Activated naive CD4-positive, alpha-beta T cell treated with anti-CD3 and anti-CD28 coated beads, Interleukin-2, amount 50 U/mL, for 72 hours (primary cell): ENCODE results near the gene OR10A4. TPM values are rescaled to one million over a fixed set of nuclear protein-coding genes. Genes with fewer than 3 reads are reported as not detected.
A peak's percentile ranks its signal among the peaks of the same experiment; 100 is the strongest.
"Not testable (repeated sequence)": the region's sequence is repeated elsewhere in the genome, so short reads cannot be mapped to it uniquely, and the experiment has no call there.

ENCODE experiments used
- ATAC-seq, 2 donors: fragments of 150-1000 bp; cut with Tn5 transposase; 2 replicates each; pipeline ENCODE4 v1.10.0; 2021; ENCODE audit warnings: mild to moderate bottlenecking in 2 of 2, moderate library complexity in 2 of 2
- DNase-seq, 2 donors: peaks; one replicate each; pipeline ENCODE4 v3.0.0; 2021 to 2022; ENCODE audit warnings: low spot score in 2 of 2
- H3K27ac Mint-ChIP-seq, 2 donors: one replicate each; pipeline ENCODE4 v1.8.0; 2022; ENCODE audit warnings: mild to moderate bottlenecking in 2 of 2, mixed read lengths in 2 of 2
- H3K36me3 Mint-ChIP-seq, 2 donors: one replicate each; pipeline ENCODE4 v1.8.0; 2022; ENCODE audit warnings: mixed read lengths in 2 of 2
- H3K9me3 Mint-ChIP-seq, 2 donors: one replicate each; pipeline ENCODE4 v1.8.0; 2022; ENCODE audit warnings: mixed read lengths in 2 of 2
- total RNA-seq, 2 donors: library from RNA; stranded (reverse); gene quantifications; one replicate each; pipeline ENCODE4 v1.2.3, GENCODE V29; 2022

OR10A4 gene
- total RNA-seq, 2 donors from 2014 or later = not detected

DNA sequence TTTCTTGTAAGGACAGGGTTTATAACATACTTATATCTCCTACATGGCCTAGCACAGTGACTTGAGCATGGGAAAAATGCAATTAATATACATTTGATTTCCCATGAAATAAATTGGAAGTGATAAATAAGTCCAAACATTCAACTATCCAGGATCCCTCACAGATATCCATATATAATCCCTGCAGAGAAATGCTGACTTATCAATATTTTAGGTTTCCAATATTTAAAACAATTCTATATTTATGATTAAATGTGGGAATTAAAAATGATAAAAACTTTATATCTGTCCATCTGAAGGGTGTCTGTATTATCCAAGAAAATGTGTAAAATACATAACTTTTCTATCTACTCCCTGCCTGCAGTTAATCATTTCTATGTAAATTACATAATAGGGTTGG is 6.3 kb downstream of the OR10A4 start:
- Mint-ChIP-seq H3K9me3 (no peaks in the 10 kb centered on the region), H3K36me3 (no peaks in the 10 kb centered on the region), H3K27ac (no peak overlapping the region)
- ATAC-seq (no peak), DNase-seq (no peak)

DNA sequence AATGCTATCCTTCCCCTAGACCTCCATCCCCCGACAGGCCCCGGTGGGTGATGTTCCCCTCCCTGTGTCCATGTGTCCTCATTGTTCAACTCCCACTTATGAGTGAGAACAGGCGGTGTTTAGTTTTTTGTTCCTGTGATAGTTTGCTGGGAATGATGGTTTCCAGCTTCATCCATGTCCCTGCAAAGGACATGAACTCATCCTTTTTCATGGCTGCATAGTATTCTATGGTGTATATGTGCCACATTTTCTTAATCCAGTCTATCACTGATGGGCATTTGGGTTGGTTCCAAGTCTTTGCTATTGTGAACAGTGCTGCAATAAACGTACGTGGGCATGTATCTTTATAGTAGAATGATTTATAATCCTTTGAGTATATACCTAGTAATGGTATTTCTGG is 11.3 kb downstream of the OR10A4 start:
- H3K27ac Mint-ChIP-seq, H3K36me3 Mint-ChIP-seq, ATAC-seq, DNase-seq, H3K9me3 Mint-ChIP-seq: not testable (repeated sequence)

DNA sequence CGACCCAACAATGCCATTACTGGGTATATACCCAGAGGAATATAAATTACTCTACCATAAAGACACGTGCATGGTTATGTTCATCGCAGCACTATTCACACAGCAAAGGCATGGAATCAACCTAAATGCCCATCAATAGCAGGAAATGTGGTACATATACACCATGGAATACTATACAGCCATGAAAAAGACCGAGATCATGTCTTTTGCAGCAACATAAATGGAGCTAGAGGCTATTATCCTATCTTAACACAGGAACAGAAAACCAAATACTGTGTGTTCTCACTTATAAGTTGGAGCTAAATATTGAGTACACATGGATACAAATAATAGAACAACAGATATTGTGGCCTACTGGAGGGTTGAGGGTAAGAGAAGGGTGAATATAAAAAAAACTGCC is 12.4 kb downstream of the OR10A4 start:
- no peak for ATAC-seq
- H3K9me3 Mint-ChIP-seq = no peaks in the 10 kb centered on the region
- no peak overlapping the region for H3K27ac Mint-ChIP-seq
- DNase-seq = no peak
- H3K36me3 Mint-ChIP-seq = no peaks in the 10 kb centered on the region

DNA sequence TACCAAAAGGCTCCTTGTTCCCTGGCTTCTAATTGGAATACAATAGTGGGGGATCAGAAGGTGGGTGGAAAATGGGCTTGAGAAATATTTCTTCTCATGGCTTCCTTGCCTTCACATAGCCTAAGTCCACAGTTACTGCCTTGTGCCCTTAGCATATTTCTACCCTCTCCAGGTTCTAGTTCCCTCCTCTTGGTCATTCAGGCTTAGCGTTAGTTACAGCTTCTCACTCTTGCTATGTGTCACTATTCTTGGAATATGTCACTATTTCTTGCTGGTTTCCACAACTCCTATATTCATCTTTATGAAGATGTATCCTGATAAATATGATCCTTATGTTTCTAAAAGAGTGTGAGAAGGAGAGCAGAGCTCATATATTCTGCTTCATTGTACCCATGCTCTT is 13.4 kb downstream of the OR10A4 start:
- ATAC-seq (no peak), DNase-seq (no peak)
- H3K36me3 Mint-ChIP-seq = no peaks in the 10 kb centered on the region
- no peaks in the 10 kb centered on the region for H3K9me3 Mint-ChIP-seq
- no peak overlapping the region for H3K27ac Mint-ChIP-seq

DNA sequence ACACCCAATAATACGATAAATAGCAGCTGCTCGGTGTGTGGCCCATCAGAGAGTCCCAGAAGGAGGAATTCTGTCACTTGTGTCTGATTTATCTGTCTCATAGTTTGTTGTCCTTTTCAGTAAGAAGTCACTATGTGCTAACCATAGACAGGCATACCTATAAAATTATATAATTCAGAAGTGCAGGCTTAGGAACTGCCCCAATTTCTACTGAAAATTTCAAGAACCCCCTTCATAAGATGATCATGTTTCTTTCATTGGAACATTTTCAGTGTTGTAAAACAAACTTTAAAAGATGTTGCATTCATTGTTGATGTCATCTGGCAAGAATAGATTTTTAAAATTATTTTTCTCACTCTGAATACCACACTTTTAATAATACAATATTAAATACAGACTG is 16.0 kb downstream of the OR10A4 start, which contains the start of gene OR2D2:
TSS of gene OR2D2 (minus strand) at position 101 of the 400 bp plus-strand sequence. CDS start at position 101, 0 bp downstream.
- no peak for ATAC-seq
- no peaks in the 10 kb centered on the region for H3K9me3 Mint-ChIP-seq
- H3K27ac Mint-ChIP-seq = no peak within 1 kb of the TSS
- DNase-seq = no peak
- H3K36me3 Mint-ChIP-seq = no peaks in the 10 kb centered on the region

DNA sequence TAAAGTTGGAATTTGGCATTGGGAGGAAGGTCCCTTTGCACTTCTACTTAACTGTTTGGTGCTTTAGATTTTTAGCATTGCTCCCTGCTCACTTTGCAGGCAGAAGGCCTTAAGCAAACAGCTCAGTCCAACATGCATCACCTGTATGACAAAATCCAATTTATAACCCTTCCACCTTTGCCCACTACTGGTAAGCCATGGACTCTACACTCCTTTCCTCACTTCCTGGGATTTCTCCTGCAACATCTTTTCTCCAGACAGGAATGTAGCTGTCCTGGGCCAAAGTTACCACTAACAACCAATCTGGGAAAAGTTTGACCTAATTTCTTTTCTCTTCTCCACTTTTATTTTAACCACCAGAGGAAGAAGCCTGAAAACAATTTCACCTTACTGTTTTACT is 17.7 kb downstream of the OR10A4 start:
- Mint-ChIP-seq H3K27ac (no peak overlapping the region), H3K9me3 (no peaks in the 10 kb centered on the region), H3K36me3 (no peaks in the 10 kb centered on the region)
- no peak for ATAC-seq
- DNase-seq = no peak

DNA sequence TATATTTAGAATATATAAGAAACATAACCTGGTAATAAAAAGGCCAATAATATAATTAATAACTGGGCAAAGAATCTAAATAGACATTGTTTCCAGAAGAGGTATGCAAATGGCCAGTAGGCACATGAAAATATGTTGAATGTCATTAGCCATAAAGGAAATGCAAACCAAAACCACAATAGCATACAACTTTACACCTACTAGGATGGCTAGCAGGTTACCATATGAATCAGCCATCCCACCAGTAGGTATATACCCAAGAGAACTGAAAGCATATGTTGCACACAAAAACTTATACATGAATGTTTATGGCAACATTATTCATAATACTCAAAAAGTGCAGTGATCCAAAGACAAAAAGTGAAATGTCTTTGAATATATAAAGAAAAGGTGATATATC is 18.6 kb downstream of the OR10A4 start:
- ATAC-seq = peak in 1 of 2 donors; percentile 73
- no peak for DNase-seq
- H3K27ac Mint-ChIP-seq = no peak overlapping the region
- H3K36me3 Mint-ChIP-seq = no peaks in the 10 kb centered on the region
- H3K9me3 Mint-ChIP-seq = no peaks in the 10 kb centered on the region

DNA sequence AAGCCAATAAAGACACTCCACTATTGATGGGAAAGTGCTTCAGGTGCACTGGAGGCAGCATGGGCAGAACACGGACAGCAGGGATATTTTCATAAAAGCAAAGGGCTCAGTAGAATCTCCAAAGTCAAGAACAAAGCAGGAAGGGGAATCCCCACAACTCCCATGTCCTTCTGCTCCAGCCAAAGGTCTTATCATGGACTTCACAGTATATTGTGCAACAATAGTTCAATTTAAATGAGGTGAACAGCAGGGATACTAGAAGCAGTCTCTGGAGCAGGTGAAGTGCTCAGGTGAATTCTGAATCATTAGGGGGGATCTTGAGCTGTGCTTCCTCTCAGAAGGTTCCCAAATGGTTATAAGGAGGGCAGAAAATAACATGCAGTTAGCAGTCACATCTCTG is 22.5 kb downstream of the OR10A4 start:
- H3K27ac Mint-ChIP-seq = no peak overlapping the region
- ATAC-seq = no peak
- H3K9me3 Mint-ChIP-seq = no peaks in the 10 kb centered on the region
- no peak for DNase-seq
- no peaks in the 10 kb centered on the region for H3K36me3 Mint-ChIP-seq

DNA sequence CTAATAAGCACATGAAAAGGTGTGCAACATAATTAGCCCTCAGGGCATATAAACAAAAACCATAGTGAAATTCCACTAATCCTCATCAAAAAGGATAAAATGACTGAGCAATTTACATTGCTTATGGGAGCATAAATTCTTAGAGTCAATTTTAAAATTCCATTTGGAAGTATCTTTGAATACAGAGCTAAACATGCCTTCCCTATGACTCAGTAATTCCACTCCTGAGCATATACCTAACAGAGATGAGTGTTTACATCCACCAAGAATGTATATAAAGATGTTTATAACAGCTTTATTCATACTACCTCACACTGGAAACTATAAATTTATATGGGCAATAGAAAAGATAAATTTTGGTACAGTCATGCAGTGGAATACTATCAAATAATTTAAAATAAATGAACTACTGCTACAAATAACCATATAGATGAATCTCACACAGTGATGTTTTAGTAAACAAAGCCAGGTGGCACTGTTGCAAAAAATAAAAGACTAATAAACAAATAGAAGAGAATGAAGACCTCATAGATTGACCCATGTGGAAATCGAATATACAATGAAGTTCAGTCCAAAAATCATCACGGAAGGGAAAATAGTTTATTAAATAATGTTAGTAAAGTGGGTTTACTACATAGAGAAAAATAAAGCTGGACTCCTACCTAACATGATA is 24.0 kb downstream of the OR10A4 start:
- H3K27ac Mint-ChIP-seq = no peak overlapping the region
- no peak for ATAC-seq
- H3K36me3 Mint-ChIP-seq = no peaks in the 10 kb centered on the region
- DNase-seq = no peak
- H3K9me3 Mint-ChIP-seq = no peaks in the 10 kb centered on the region

DNA sequence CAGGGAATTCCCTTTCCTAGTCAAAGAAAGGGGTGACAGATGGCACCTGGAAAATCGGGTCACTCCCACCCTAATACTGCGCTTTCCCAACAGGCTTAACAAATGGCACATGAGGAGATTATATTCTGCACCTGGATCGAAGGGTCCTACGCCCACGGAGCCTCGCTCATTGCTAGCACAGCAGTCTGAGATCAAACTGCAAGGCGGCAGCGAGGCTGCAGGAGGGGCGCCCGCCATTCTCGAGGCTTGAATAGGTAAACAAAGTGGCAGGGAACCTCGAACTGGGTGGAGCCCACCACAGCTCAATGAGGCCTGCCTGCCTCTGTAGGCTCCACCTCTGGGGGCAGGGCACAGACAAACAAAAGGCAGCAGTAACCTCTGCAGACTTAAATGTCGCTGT is 28.4 kb downstream of the OR10A4 start:
- DNase-seq, H3K27ac Mint-ChIP-seq, H3K36me3 Mint-ChIP-seq, H3K9me3 Mint-ChIP-seq, ATAC-seq: not testable (repeated sequence)

DNA sequence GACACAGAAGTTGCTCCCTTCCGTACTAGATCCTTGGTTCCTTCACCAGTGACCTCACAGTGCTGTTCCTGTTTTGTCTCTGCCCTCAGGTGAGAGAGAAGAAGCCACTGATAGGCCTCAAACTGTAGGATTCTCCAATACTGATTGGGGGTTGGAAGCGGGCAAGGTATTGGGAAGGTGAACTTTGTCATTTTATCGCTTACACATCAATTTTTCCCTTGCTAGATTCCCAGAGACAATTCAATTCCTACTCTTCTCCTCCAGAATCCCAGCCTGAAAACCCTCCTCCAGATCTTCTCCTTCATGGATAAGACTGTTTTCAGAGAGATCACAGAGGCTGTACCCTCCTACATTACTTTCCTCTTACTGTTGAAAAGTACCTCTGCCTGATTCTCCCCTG is 35.0 kb downstream of the OR10A4 start:
- H3K36me3 Mint-ChIP-seq = no peaks in the 10 kb centered on the region
- H3K27ac Mint-ChIP-seq = no peak overlapping the region
- ATAC-seq (no peak), DNase-seq (no peak)
- H3K9me3 Mint-ChIP-seq = no peaks in the 10 kb centered on the region

DNA sequence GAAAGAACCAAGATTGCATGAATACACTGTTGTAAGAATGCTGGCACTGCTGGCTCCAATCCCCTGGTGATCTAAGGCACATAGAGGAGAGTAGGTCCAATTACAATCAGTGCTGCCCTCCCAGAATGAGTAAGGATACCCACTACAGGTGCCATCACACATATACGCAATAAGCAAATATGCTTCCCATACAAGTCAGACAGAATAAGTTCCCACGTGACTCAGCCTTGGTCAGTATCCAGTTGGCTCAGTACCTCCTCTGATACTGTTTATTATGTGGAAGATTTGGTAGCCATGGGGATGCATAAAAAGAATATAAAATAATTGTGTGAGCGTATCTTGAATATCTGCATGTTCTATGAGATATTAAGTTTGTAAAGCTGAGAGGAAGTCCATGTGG is 35.5 kb downstream of the OR10A4 start:
- DNase-seq (no peak), ATAC-seq (no peak)
- H3K36me3 Mint-ChIP-seq = no peaks in the 10 kb centered on the region
- H3K9me3 Mint-ChIP-seq = no peaks in the 10 kb centered on the region
- no peak overlapping the region for H3K27ac Mint-ChIP-seq

DNA sequence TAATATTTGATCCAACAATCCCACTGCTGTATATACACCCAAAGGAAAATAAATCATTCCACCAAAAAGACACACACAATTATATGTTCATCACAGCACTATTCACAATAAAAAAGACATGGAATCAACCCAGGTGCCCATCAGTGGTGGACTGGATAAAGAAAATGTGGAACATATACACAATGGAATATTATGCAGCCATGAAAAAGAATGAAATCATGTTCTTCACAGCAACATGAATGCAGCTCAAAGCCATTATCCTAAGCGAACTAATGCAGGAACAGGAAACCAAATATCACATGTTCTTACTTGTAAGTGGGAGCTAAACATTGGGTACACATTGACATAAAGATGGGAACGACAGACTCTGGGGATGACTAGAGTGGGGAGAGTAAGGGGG is 43.3 kb downstream of the OR10A4 start:
- no peak for DNase-seq
- Mint-ChIP-seq H3K27ac (no peak overlapping the region), H3K9me3 (no peaks in the 10 kb centered on the region), H3K36me3 (no peaks in the 10 kb centered on the region)
- no peak for ATAC-seq

DNA sequence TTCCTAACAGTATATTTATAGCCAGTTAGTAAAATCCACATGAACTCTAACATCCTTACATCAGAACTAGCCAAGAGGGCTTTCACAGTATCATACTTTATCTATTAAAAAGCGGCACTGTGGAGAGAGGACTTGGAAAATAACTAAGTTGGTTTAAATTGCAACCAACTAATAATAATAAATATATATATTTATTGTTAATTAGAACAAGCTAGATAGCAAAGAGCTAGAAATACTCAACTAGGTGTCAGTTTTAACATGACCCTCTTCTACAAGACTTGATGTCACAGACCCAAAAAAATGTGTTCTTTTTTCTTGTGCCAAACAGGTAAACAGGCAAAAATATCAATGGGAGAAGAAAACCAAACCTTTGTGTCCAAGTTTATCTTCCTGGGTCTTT is 44.3 kb downstream of the OR10A4 start, which contains the start of gene OR2D3:
TSS of gene OR2D3 (plus strand) at position 301 of the 400 bp plus-strand sequence. CDS start at position 301, 0 bp downstream.
- ATAC-seq (no peak), DNase-seq (no peak)
- H3K36me3 Mint-ChIP-seq = peaks cover under 1 to 1% of the 10 kb centered on the region in 2 donors
- H3K27ac Mint-ChIP-seq = no peak within 1 kb of the TSS
- H3K9me3 Mint-ChIP-seq = no peaks in the 10 kb centered on the region

DNA sequence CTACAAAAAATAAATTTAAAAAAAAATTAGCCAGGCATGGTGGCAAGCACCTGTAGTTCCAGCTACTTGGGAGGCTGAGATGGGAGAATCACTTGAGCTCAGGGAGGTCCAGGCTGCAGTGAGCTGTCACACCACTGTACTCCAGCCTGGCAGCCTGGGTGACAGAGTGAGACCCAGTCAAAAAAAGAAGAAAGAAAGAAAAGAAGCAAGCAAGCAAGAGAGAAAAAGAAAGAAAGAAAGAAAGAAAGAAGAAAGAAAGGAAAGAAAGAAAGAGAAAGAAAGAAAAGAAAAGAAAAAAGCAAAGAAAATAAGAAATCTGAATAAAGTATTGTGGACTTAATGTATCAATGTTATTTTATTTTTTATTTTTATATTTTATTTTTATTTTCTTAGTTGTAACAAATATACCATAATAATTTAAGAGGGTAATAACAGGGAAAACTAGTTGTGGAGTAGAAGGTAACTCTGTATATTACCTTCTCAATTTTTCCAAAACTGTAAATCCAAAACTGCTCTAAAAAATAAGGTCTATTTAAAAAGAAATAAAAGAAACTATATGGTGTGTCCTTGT is 48.7 kb downstream of the OR10A4 start:
- H3K9me3 Mint-ChIP-seq = peaks cover 0 to 3% of the 10 kb centered on the region in 2 donors
- no peak overlapping the region for H3K27ac Mint-ChIP-seq
- H3K36me3 Mint-ChIP-seq = peaks cover 9 to 11% of the 10 kb centered on the region in 2 donors

DNA sequence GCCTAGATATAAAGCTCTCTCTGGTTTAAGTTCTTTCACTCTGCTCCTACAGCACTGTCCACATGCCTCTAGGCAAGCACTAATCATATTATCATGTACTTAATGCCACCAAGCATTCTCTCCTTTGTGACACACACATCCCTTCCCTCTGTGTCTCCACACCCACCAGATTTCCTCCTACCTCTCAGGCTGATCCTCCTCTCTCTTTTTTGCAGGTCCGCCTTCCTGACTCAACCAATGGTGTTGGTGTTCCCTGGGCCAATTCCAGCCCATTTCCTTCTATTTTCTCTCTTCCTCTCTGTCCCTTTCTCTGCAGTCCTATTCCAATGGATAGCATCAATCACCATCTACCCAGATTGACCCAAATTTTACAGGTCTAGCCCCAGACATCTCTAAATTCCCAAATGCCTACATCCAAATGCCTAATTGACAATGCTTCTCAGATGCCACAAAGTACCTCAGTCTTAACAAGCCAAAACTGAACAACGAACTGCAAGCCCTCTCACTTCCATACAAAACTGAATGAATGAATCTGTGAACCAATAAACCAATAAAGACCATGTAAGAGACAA is 49.3 kb downstream of the OR10A4 start:
- Mint-ChIP-seq H3K36me3 (peaks cover 9 to 11% of the 10 kb centered on the region in 2 donors), H3K27ac (peak overlapping the region in 1 of 2 donors; percentile 82), H3K9me3 (peaks cover 0 to 3% of the 10 kb centered on the region in 2 donors)
- DNase-seq = no peak
- ATAC-seq = peak in 1 of 2 donors; percentile 23

More for the DNA sequence above, 48.7 kb downstream of the OR10A4 start:
- ATAC-seq (no peak), DNase-seq (no peak)

DNA sequence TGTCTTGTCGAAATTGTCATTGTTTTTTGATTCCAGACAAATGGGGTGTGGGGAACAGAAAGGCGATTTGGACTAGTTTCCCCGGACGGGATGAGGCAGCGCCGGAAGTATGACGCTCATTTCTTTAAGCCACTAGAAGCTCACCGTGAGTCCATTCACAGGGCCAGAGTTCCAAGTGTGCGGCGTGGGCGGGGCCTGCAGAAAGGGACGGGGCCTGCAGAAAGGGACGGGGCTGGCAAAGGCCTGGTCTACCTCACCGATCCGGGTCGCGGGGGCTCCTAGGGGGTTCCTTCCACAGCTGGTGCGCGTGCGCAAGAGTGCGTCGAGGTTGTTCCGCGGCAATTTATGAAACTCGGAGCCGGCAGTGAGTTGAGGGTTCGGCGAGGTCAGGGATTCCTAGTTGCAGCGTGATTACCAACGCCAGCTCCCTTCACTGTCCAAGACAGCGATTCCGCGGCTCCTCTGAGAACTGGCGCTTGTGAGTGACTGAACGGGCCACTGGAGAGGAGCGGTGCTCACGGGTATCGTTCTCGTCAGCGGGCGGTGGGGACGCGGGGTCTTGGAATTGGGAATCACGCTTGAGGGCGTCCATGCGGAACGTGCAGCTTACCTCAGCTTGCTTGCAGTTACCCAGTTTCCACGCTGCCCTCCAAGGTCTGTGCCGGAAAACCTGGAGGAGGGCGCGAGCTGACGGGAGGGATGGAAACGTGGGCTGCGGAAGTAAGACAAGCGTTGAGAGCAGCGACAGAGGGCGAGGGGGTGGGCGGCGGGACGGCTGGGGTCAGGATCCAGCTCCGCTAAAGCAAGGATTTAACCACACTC is 50.0 kb downstream of the OR10A4 start, which contains the start of gene ZNF215:
TSS of gene ZNF215 (plus strand) at position 219 of the 822 bp plus-strand sequence. CDS start 5,847 bp downstream, outside the sequence.
- DNase-seq = peak; percentile 32 to 60
- peak; percentile 77 to 85 for ATAC-seq
- H3K9me3 Mint-ChIP-seq = peaks cover 0 to 3% of the 10 kb centered on the region in 2 donors
- peaks cover 9 to 11% of the 10 kb centered on the region in 2 donors for H3K36me3 Mint-ChIP-seq
- H3K27ac Mint-ChIP-seq = peak within 1 kb of the TSS; percentile 66 to 82
